Right lobe of liver (tissue), 6 donors: ENCODE data around the gene CCL20. TPM values are rescaled to one million over a fixed set of nuclear protein-coding genes. Genes with fewer than 3 reads are reported as not detected.

Source experiments
- ATAC-seq, 4 donors: fragments of 200-7000 bp; cut with Tn5 transposase; one replicate each; pipeline ENCODE4 v1.9.1; 2020; ENCODE audit warnings: mild to moderate bottlenecking in 4 of 4, moderate library complexity in 4 of 4
- DNase-seq, 3 donors: peaks; one replicate each; pipeline ENCODE4 v3.0.0-alpha.2; 2020
- H3K27ac ChIP-seq, 3 donors: fragments of 200-600 bp; one replicate each; pipeline ENCODE4 v1.8.0; 2022
- H3K27me3 ChIP-seq, 2 donors: fragments of 200-600 bp; one replicate each; pipeline ENCODE4 v1.8.0; 2022
- H3K36me3 ChIP-seq, 4 donors: fragments of 200-600 bp; sonication (generic) in 1 of 4; one replicate each; pipeline versions ENCODE4 v1.5.1 to v1.8.0; 2017 to 2022; ENCODE audit warnings: control low read depth in 1 of 4
- H3K4me1 ChIP-seq, 4 donors: fragments of 200-600 bp; sonication (generic) in 1 of 4; one replicate each; pipeline versions ENCODE4 v1.5.1 to v1.8.0; 2017 to 2022; ENCODE audit warnings: control low read depth in 1 of 4
- H3K4me3 ChIP-seq, 3 donors: fragments of 200-600 bp; one replicate each; pipeline ENCODE4 v1.8.0; 2022
- H3K9me3 ChIP-seq, 4 donors: fragments of 200-600 bp; sonication (generic) in 1 of 4; one replicate each; pipeline versions ENCODE4 v1.5.1 to v1.8.0; 2017 to 2022; ENCODE audit warnings: control low read depth in 1 of 4
- CTCF ChIP-seq, 4 donors: fragments of 200-600 bp in 3 of 4; fragments of 450-650 bp in 1 of 4; IDR thresholded peaks; one replicate each; pipeline versions ENCODE4 v1.5.1 to v1.8.0; 2016 to 2022; ENCODE audit warnings: antibody characterized with exemption in 4 of 4, mild to moderate bottlenecking in 2 of 4
- POLR2A ChIP-seq: fragments of 450-650 bp; IDR thresholded peaks from one replicate; pipeline ENCODE4 v1.6.1; 2017; ENCODE audit warnings: antibody characterized with exemption, mild to moderate bottlenecking
- WGBS: methylation state at CpG from one replicate; pipeline ENCODE4 v1.1.6; 2018; ENCODE audit warnings: low coverage, low lambda C conversion rate; ENCODE audit not compliant: insufficient coverage; ENCODE audit errors: missing lambda C conversion rate; 5-methylcytosine and 5-hydroxymethylcytosine counted together
- intact Hi-C, 2 donors: fragments of 100-400 bp; cut with DNase I; formaldehyde crosslinking; loops; one replicate each; pipeline versions ENCODE4 v1.11.2 to v1.14.1; 2022
- small RNA-seq, 2 experiments: library from RNA; depleted of rRNA; stranded (forward); fragments of <200 nt; gene quantifications; one replicate each; pipeline ENCODE3, GENCODE V24; 2016
- total RNA-seq, 6 experiments: library from RNA; depleted of rRNA in 2 of 6; stranded (reverse); fragments of >200 nt in 2 of 6; fragmentation: NEBNext Ultra II Directional in 3 of 6; extraction: Animal tissue kit (Norgen Biotek cat#: 25700) in 3 of 6; gene quantifications; one replicate each; pipeline versions ENCODE4 v1.1.0 to v1.2.4, GENCODE V29; 2016 to 2023
- donor health status: DM: no; HTN: yes; CAD: no.
- donor health status: DM: no; HTN: no; CAD: no.
- donor health status: DM: no; HTN: no; CAD: no.
- donor health status: DM: no; HTN: yes; CAD: no.
- donor health status: DM: no; HTN: yes; CAD: no.

CCL20 gene
- total RNA-seq, 6 experiments from 2014 or later, result 0.88 to 111 (median 76.4) TPM; not detected in 2

- intact Hi-C loops, result no loop called here
- H3K9me3 ChIP-seq, result peaks cover 0 to 2% (median 0%) of the 10 kb centered on the region in 4 donors
Observed at GRCh38 chr2:227862741-227863588, 49.3 kb downstream of the CCL20 start.

GRCh38 chr2:227864161-227864756 lies 50.6 kb downstream of the CCL20 start:
- DNase-seq, result no peak

More at GRCh38 chr2:227862741-227863588, 49.3 kb downstream of the CCL20 start:
- Histone ChIP-seq H3K27me3 (no peaks in the 10 kb centered on the region), H3K27ac (no peak overlapping the region), H3K4me1 (no peaks in the 10 kb centered on the region), H3K4me3 (no peak overlapping the region), H3K36me3 (no peaks in the 10 kb centered on the region)
- WGBS, result 58% methylated on average over 5 of the region's 7 CpGs
- ATAC-seq, result peak in 1 of 4 donors; percentile 85
- no peak for DNase-seq
- TF ChIP-seq CTCF (IDR thresholded peaks at IDR 0.05), result no peak

DNA sequence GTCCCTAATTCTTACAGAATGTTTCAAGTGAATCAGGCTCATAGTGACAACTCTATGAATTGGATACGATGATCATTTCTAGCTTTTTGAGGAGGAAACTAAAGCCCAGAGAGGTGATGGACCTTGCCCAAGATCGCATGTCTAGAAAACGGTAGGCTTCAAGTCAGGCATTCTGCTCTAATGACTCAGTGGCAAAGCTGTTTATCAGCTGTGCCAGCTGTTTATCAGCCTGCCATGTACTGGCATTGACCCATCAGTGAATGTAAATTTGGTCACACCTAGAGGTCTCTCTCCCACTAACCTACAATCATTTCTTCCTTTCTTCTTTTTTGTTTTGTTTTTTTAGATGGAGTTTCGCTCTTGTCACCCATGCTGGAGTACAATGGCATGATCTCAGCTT lies 51.6 kb downstream of the CCL20 start:
- WGBS, result 93% methylated on average over 2 of the region's 4 CpGs
- DNase-seq (no peak), ATAC-seq (no peak)
- intact Hi-C loops, result no loop called here
- Histone ChIP-seq H3K4me1 (no peaks in the 10 kb centered on the region), H3K4me3 (no peak overlapping the region), H3K27ac (no peak overlapping the region), H3K36me3 (no peaks in the 10 kb centered on the region), H3K9me3 (peaks cover 0 to 2% (median 0%) of the 10 kb centered on the region in 4 donors), H3K27me3 (no peaks in the 10 kb centered on the region)
- TF ChIP-seq POLR2A (no peak), CTCF (IDR thresholded peaks at IDR 0.05) (no peak)

More at GRCh38 chr2:227864161-227864756, 50.6 kb downstream of the CCL20 start:
- no peak overlapping the region for H3K4me3 ChIP-seq
- WGBS, result 53% methylated on average over 9 of the region's 9 CpGs
- H3K36me3 ChIP-seq, result no peaks in the 10 kb centered on the region
- H3K4me1 ChIP-seq, result no peaks in the 10 kb centered on the region
- intact Hi-C loops, result no loop called here
- peaks cover 0 to 2% (median 0%) of the 10 kb centered on the region in 4 donors for H3K9me3 ChIP-seq
- no peaks in the 10 kb centered on the region for H3K27me3 ChIP-seq
- TF ChIP-seq POLR2A (no peak), CTCF (IDR thresholded peaks at IDR 0.05) (no peak)
- H3K27ac ChIP-seq, result no peak overlapping the region
- ATAC-seq, result no peak

Small RNA genes within 50 kb of the gene (small RNA-seq; reads per million reads assigned to genes)
- gene SNRPGP8, result 0 reads per million in 2 experiments

Other genes starting within 250 kb of the CCL20 start
- not detected for gene SCYGR2, start 214.9 kb upstream of the CCL20 start, total RNA-seq
- gene SCYGR3, start 199.0 kb upstream of the CCL20 start, total RNA-seq, result not detected
- gene SCYGR4, start 196.3 kb upstream of the CCL20 start, total RNA-seq, result not detected
- gene SCYGR5, start 147.0 kb upstream of the CCL20 start, total RNA-seq, result not detected
- gene SLC19A3, start 95.8 kb upstream of the CCL20 start, total RNA-seq, result 10 to 100 TPM; 13.7 to 44.1 (median 16.8) TPM
- not detected for gene SCYGR6, start 89.1 kb upstream of the CCL20 start, total RNA-seq
- not detected for gene SCYGR7, start 85.5 kb upstream of the CCL20 start, total RNA-seq
- gene SCYGR8, start 67.9 kb upstream of the CCL20 start, total RNA-seq, result not detected
- not detected for gene DAW1, start 57.8 kb downstream of the CCL20 start, total RNA-seq